Heart left ventricle (tissue), 16 donors: ENCODE measurements around the gene MYBPHL. TPM values are rescaled to one million over a fixed set of nuclear protein-coding genes. Genes with fewer than 3 reads are reported as not detected.

Source experiments
- ATAC-seq, 4 donors: fragments of 200-7000 bp; cut with Tn5 transposase; one replicate each; pipeline ENCODE4 v1.9.1; 2020 to 2022; ENCODE audit warnings: moderate library complexity in 4 of 4, mild to moderate bottlenecking in 3 of 4, moderate number of reproducible peaks in 1 of 4
- DNase-seq, 5 donors: peaks; one replicate each; pipeline ENCODE4 v3.0.0-alpha.2; 2020
- H3K27ac ChIP-seq, 12 donors: fragments of 200-600 bp; sonication (generic) in 4 of 12; one replicate each; pipeline versions ENCODE4 v1.5.0 to v1.8.0; 2016 to 2022; ENCODE audit warnings: mild to moderate bottlenecking in 2 of 12
- H3K27me3 ChIP-seq, 9 donors: fragments of 200-600 bp; sonication (generic) in 2 of 9; one replicate each; pipeline versions ENCODE4 v1.5.1 to v1.8.0; 2016 to 2022; ENCODE audit warnings: mild to moderate bottlenecking in 3 of 9
- H3K36me3 ChIP-seq, 9 donors: fragments of 200-600 bp; sonication (generic) in 2 of 9; one replicate each; pipeline versions ENCODE4 v1.5.0 to v1.8.0; 2018 to 2022; ENCODE audit warnings: mild to moderate bottlenecking in 2 of 9
- H3K4me1 ChIP-seq, 12 donors: fragments of 200-600 bp; sonication (generic) in 4 of 12; one replicate each; pipeline versions ENCODE4 v1.5.0 to v1.8.0; 2016 to 2022; ENCODE audit warnings: mild to moderate bottlenecking in 3 of 12
- H3K4me3 ChIP-seq, 12 donors: fragments of 200-600 bp; sonication (generic) in 4 of 12; one replicate each; pipeline versions ENCODE4 v1.5.0 to v1.8.0; 2017 to 2022; ENCODE audit warnings: mild to moderate bottlenecking in 9 of 12, moderate library complexity in 4 of 12
- H3K9me3 ChIP-seq, 12 donors: fragments of 200-600 bp; sonication (generic) in 4 of 12; one replicate each; pipeline versions ENCODE4 v1.5.0 to v1.8.0; 2016 to 2022; ENCODE audit warnings: mild to moderate bottlenecking in 1 of 12
- CTCF ChIP-seq, 12 donors: fragments of 200-600 bp; sonication (generic) in 4 of 12; IDR thresholded peaks; one replicate each; pipeline versions ENCODE4 v1.5.0 to v1.8.0; 2018 to 2022; ENCODE audit warnings: antibody characterized with exemption in 12 of 12, mild to moderate bottlenecking in 5 of 12
- POLR2A ChIP-seq, 2 donors: fragments of 450-650 bp; IDR thresholded peaks; one replicate each; pipeline ENCODE4 v1.6.1; 2017; ENCODE audit warnings: antibody characterized with exemption in 2 of 2, mild to moderate bottlenecking in 2 of 2, moderate library complexity in 2 of 2
- WGBS, 4 donors: extraction: QIAGEN DNeasy Blood & Tissue Kit in 2 of 4; methylation state at CpG; one replicate each; pipeline versions ENCODE4 v1.1.5 to v1.1.7; 2013 to 2018; 5-methylcytosine and 5-hydroxymethylcytosine counted together
- intact Hi-C, 10 donors: fragments of 100-400 bp; cut with DNase I; formaldehyde crosslinking; loops; one replicate each; pipeline versions ENCODE4 v1.11.1 to v1.14.2; 2022
- polyA plus RNA-seq, 2 donors: library from polyadenylated mRNA; stranded (reverse); fragments of 200-250 nt; gene quantifications; one replicate each; pipeline ENCODE4 v1.2.3, GENCODE V29; 2013
- total RNA-seq, 9 donors: library from RNA; depleted of rRNA in 2 of 9; stranded (reverse); fragments of >200 nt in 2 of 9; fragmentation: NEBNext Ultra II Directional in 3 of 9; extraction: Animal tissue kit (Norgen Biotek cat#: 25700) in 3 of 9; gene quantifications; one replicate each; pipeline versions ENCODE4 v1.1.0 to v1.2.4, GENCODE V29; 2016 to 2023
- donor health status: ischemic (EF 13 %, LVEDD 7.1; RV severe dilation, severe dysfunction).
- donor health status: healthy with polysubstance abuse.
- donor health status: DM: no; HTN: yes; CAD: no.
- donor health status: DM: no; HTN: no; CAD: no.
- donor health status: ischemic (EF 25% LVEDD 6.9; RV normal size, moderate dysfunction).
- donor health status: ischemic (EF 25% LVEDD 5.7; RV mildly dilated, moderate dysfunction).
- donor health status: healthy.
- donor health status: DM: yes; HTN: yes; CAD: no.
- donor health status: ischemic (EF 35%, LVEDD 5.7; RV mildly dilated, moderate dysfunction).
- donor health status: nonischemic (EF 11% LVEDD 7.7; RV severe dilation, severe dysfunction).
- donor health status: DM: yes; HTN: yes; CAD: no.
- donor health status: PGD.
- donor health status: ischemic (EF 29% LVEDD 5.4; RV normal size, mild dysfunction).
- donor health status: nonischemic (EF 23%, LVEDD 6.1; RV moderate dilation, normal function).

The MYBPHL gene
- total and polyA plus RNA-seq, 11 donors = 0.24 to 2.5 (median 0.53) TPM; not detected in 3

- peak in 2 of 5 donors; percentile 20 to 37 for DNase-seq
- peak in 1 of 4 donors; percentile 8 for ATAC-seq
- Histone ChIP-seq H3K9me3 (no peaks in the 10 kb centered on the region), H3K36me3 (no peaks in the 10 kb centered on the region), H3K4me1 (peaks cover 0 to 33% (median 18%) of the 10 kb centered on the region in 12 donors), H3K27ac (peak overlapping the region in 8 of 12 donors; percentile 29 to 87 (median 70)), H3K4me3 (no peak overlapping the region), H3K27me3 (peaks cover 0 to 13% (median 0%) of the 10 kb centered on the region in 9 donors)
- WGBS, 4 donors = 67 to 84% (median 73%) methylated on average over 5 to 7 of the region's 7 CpGs
- TF ChIP-seq CTCF (IDR thresholded peaks at IDR 0.05) = no peak
- intact Hi-C loops = loop anchor here in 1 of 10 donors (10.0 kb wide), 1 partner anchor 140 kb away; the partner anchor contains the start of gene ELAPOR1
Observed at GRCh38 chr1:109254621-109255096, 52.2 kb downstream of the MYBPHL start.

GRCh38 chr1:109253803-109254620 is 52.8 kb downstream of the MYBPHL start:
- Histone ChIP-seq H3K27me3 (peaks cover 0 to 16% (median 0%) of the 10 kb centered on the region in 9 donors), H3K4me3 (no peak overlapping the region), H3K9me3 (no peaks in the 10 kb centered on the region), H3K4me1 (peaks cover 0 to 37% (median 20%) of the 10 kb centered on the region in 12 donors), H3K36me3 (no peaks in the 10 kb centered on the region), H3K27ac (peak overlapping the region in 11 of 12 donors; percentile 47 to 87 (median 64))
- TF ChIP-seq CTCF (IDR thresholded peaks at IDR 0.05) (no peak), POLR2A (IDR thresholded peaks at IDR 0.05) (no peak)
- ATAC-seq = peak in 3 of 4 donors; percentile 6 to 35 (median 13)
- intact Hi-C loops = loop anchor here in 1 of 10 donors (10.0 kb wide), 1 partner anchor 139 kb away; the partner anchor contains the start of gene ELAPOR1
- peak in 1 of 5 donors; percentile 44 for DNase-seq
- 35 to 43% (median 38%) methylated on average over 9 of the region's 9 CpGs for whole genome bisulfite sequencing, 4 donors

- DNase-seq = peak in 1 of 5 donors; percentile 36
- WGBS, 4 donors = 85 to 86% (median 85%) methylated on average over 30 to 33 of the region's 33 CpGs
- TF ChIP-seq CTCF (IDR thresholded peaks at IDR 0.05) = no peak
- TF ChIP-seq POLR2A (IDR thresholded peaks at IDR 0.05) = no peak
- Histone ChIP-seq H3K36me3 (no peaks in the 10 kb centered on the region), H3K4me3 (no peak overlapping the region), H3K27me3 (peaks cover 0 to 21% (median 0%) of the 10 kb centered on the region in 9 donors), H3K27ac (peak overlapping the region in 11 of 12 donors; percentile 47 to 87 (median 64)), H3K4me1 (peaks cover 0 to 41% (median 21%) of the 10 kb centered on the region in 12 donors), H3K9me3 (no peaks in the 10 kb centered on the region)
- intact Hi-C loops = loop anchor here in 1 of 10 donors (10.0 kb wide), 1 partner anchor 138 kb away; the partner anchor contains the start of gene ELAPOR1
- ATAC-seq = peak in 2 of 4 donors; percentile 4 to 41
Observed at GRCh38 chr1:109252893-109253802, 53.7 kb downstream of the MYBPHL start.
